Left hindlimb (tissue), 1 donor: Measurements from ENCODE around the gene TTC14.

Experiments used
- DNase-seq: peaks from one replicate; pipeline ENCODE4 v3.0.0-alpha.2; 2018

TTC14 gene

GRCh38 chr3:180640987-180641386 lies 39.0 kb downstream of the TTC14 start:
- DNase-seq = no peak

DNA sequence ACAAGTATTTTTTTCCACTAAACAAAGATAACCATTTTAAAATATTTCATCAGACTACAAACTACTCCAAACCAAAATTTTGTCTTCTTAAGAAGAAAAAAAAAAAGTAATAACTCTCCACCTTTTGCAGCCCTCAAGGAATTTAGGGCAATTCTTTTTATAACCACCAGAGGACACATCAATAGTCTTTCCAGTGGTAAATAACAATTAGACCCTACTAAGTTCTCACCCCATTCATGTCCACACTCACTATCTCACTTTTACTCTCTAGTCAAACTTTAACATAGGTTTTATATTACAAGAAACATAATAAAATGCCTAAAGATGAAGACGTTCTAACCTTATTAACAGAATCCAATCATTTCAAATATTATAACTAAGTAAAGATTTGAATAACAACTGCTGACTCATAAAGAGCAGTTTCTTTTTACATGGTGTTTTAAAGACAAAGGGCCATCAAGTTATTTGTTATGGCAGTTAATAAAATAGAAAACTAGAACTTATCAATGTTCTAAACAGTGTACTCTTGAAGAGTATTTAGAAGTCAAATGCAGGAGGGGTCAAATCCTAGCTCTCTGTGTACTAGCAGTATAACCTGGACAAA lies 44.3 kb downstream of the TTC14 start:
- no peak for DNase-seq

DNA sequence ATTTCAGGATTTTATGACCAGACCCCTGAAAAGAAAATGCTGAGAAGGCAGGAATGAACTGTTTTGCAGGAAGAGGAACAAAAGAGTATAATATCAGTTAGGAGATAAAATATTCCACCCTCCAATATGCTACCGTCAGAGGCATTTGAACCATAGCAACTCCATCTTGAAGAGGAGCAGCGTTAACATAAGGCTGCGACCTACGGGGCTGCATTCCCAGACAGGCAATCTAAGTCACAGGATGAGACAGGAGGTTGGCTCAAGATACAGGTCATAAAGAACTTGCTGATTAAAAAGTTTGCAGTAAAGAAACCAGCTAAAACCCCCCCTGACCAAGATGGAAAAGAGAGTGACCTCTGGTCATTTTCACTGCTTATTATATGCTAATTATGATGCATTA lies 54.4 kb downstream of the TTC14 start:
- no peak for DNase-seq

- no peak for DNase-seq
Observed at GRCh38 chr3:180657094-180657493, 55.1 kb downstream of the TTC14 start.
